GM12873 (cell line): ENCODE results near the gene DOCK1.

Source experiments
- CTCF ChIP-seq: IDR thresholded peaks from 2 replicates; pipeline ENCODE4 v1.5.1; 2012; ENCODE audit warnings: low read depth, mild to moderate bottlenecking, moderate library complexity, low read length, control low read depth; ENCODE audit not compliant: insufficient read depth; ENCODE audit errors: missing control alignments

The DOCK1 gene

DNA sequence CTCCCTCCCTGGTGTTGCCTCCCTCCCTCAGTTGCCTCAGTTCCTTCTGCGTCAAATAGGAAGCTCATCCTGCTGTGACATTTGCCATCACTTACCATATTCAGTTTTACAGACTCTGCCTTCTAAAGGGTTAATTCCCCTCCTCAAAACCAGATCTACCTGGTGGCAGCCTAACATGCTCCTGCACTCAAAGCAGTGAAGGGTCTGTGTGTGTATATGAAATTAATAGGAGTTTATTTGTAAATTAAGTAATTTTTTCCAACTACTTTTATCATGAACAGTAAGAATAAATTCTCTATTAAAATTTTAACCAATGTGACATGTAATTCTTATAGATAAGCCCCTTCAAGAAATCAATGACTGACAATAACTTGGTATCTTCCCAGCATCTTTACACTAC is 449.8 kb downstream of the DOCK1 start:
- TF ChIP-seq CTCF, result peak; percentile 6

DNA sequence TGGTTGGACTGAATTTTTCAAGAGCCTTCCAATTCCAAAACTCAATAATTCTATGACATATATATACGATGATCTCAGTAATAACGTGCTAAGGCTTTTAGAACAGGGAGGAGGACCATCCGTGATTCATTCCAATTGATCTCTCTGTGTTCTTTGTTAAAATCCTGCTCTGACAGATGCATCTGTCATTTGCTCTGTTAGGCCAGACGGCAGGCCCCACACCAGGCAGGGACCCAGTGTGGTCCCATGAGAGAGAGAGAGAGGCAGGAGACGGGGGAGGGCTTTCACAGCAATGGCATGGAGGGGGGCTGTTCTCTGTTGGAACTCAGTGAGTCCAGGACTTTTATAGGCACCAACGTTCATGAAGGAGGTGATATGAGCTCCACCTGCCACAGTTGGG is 451.1 kb downstream of the DOCK1 start:
- TF ChIP-seq CTCF, result no peak

GRCh38 chr10:127357265-127357664 is 452.0 kb downstream of the DOCK1 start:
- no peak for TF ChIP-seq CTCF

DNA sequence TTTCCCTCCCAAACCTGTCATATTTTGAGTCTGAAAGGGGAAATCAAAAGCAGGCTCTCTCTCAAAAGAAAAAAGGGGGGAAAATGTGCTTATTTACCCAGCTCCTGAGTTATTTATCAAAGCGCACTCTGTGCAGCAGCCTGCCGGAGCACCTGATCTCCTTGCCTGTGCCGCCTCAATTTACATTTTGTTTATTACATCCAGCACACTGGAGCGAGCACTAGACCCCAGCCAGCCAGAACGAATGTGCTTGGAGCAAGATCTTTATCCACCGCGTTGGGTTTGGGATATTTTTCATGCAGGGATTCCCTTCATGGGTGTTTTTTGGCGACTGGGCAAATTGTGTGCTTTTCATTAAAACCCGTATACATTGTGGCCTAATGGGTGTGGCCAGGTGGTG is 453.1 kb downstream of the DOCK1 start:
- no peak for TF ChIP-seq CTCF

- no peak for TF ChIP-seq CTCF
Observed at GRCh38 chr10:127364034-127364433, 458.8 kb downstream of the DOCK1 start.

DNA sequence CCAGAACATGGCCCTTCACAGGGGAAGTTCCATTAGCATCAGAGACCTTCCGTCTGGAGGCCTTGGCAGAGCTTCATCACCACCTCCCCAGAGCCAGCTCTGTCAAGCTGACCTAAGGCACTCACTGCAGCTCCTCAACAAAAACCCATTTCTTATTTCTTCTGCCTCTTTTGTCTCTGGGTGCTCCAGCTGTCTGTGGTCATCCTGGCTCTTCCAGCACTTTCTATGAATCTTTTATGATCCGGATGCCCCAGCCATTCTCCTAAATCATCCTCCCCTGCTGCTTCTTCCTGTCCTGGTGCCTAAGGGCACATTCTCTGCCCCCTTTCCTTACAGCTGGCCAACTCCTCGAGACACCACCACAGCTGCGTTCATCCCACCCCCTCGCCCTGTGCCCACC is 462.9 kb downstream of the DOCK1 start:
- no peak for TF ChIP-seq CTCF

GRCh38 chr10:127368929-127369328 is 463.7 kb downstream of the DOCK1 start:
- TF ChIP-seq CTCF, result no peak
